Epidermal melanocyte (primary cell): ENCODE measurements around the gene SH3BGRL3.
A peak's percentile ranks its signal among the peaks of the same experiment; 100 is the strongest.
"Not testable (repeated sequence)": the region's sequence is repeated elsewhere in the genome, so short reads cannot be mapped to it uniquely, and the experiment has no call there.

Experiments
- DNase-seq: peaks from one replicate; pipeline ENCODE4 v3.0.0; 2011; ENCODE audit warnings: low spot score; ENCODE audit not compliant: insufficient read length

Gene SH3BGRL3

DNA sequence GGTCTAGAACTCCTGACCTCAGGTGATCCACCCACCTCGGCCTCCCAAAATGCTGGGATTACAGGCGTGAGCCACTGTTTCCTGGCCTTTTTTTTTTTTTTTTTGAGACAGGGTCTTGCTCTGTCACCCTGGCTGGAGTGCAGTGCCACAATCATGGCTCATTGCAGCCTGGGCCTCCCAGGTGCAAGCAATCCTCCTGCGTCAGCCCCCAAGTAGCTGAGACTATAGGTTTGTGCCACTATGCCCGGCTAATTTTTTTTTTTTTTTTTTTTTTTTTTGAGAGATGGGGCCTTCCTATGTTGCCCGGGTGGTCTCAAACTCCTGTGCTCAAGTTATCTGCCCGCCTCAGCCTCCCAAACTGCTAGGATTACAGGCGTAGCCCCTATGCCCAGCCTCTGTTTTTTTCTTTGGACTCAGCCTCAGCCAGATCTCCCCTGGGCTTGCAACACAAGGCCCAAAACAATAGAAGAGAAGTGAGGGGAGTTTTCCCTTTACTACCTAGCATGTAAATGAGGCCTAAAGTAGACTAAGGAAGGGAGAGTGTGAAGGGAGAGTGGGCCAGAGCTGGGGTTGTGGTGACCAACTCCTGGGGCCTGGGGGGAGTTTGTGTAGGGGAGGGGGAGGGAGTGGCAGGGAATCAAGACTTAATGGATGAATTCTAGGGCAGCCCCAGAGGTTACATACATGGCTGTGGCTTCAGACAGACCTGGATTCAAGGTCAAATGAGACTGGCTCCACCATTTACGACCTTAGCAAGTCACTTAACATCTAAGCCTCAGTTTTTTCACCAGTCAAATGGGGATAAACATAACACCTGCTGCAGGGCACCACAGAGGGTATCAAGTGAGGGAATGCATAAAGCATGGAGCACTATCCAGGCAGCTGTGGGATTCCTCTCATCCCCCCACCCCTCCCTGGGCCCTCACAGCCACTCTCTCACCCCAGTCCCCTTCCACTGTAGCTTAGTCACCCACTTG, 36.3 kb downstream of the SH3BGRL3 start:
- DNase-seq = no peak

DNA sequence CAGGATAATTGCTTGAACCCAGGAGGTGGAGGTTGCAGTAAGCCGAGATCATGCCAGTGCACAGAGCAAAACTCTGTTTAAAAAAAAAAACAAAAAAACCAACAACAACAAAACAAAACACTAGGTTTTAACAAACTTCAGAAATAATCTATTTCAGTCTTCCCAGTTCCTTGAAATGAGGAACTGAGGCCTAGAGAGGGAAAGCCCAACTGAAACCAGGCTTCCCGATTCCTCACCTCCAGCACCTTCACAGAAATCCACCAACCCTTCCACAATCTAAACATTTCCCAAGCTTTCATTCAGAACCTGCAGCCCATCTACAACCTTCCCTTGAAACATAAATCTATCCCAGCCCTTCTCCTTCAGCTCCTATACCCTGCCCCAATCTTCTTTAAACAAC, 37.3 kb downstream of the SH3BGRL3 start:
- DNase-seq = no peak

DNA sequence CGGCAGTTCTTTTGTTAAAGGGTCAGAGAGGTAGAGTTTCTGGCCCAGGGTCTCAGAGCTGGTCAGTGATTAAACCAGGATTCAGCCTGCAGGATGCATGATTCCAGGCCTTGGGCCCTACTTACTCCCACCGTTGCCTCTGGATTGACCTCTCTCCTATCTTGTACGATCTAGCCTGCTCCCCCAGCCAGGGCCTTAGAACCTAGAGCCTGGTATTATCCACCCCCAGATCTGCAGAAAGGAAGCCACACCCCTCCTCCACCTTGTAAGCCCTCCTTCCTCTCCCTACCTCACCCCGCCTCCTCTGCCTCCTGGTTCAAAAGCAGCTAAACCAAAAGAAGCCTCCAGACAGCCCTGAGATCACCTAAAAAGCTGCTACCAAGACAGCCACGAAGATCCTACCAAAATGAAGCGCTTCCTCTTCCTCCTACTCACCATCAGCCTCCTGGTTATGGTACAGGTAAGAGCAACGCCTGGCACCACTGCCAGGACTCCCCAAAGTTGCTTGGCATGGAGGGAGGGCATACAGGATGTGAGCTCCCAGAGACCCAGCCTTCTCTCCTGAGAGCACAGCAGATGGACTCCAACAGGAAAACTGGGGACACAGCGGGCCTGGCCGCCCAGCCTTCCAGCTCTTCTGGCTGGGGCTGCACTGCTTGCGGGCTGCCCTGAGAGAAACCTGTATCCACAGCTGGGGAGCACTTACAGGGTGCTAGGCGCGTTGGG, 37.9 kb downstream of the SH3BGRL3 start, which contains the start of gene CD52:
TSS of gene CD52 (plus strand) at position 347 of the 726 bp plus-strand sequence. CDS start at position 407, 60 bp downstream.
- no peak for DNase-seq

DNA sequence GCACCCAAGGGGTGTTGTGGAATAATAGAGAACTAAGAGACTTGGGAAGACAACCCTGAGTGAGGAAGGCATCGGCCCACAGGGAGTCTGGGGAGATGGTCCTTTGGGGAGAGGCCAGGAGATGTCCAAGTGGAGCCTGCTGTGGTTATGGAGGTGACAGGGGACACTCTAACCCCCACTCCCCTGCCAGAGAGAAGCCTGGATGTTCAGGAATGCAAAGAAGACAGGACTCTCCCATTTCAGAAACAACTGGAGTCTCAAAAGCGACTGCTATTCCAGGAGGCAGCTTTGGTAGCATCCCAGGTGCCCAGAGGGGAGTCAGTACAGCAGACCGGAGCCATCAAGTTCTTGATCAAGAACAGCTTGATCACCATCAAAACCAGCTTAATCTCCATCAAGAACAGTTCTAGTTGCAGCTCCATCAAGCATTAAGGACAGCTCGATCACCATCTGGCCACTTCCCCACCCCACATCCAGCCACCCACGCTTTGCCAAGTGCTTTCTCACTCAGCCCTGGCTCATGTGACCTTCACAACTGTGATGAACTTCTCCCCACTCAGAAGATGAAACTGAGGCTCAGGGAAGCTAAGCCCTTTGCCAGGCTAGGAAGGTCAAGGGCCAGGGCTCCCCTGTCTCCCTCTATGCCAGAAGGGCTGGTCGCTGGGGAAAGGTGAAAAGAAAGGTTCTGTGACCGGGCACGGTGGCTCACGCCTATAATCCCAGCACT, 38.6 kb downstream of the SH3BGRL3 start:
- DNase-seq = no peak

DNA sequence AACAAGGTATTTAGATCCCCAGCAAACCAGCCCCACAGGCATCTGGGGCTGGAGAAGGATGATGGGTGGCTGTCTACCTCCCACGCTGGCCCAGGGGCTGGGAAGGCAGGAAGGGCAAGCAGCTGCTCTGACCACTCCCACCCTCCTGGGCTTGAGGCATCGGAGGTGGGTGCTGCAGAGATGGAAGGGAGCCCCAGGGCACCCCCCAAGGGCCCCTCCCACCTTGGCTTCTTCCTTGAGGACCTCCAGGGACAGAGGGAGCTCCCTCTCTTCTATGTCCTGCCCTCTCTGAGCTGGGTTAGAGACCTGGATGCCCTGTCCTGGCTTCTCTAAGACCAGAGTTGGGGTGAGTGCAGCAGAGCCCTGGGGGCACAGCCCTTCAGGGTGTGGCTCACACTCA, 41.0 kb downstream of the SH3BGRL3 start:
- DNase-seq = no peak

DNA sequence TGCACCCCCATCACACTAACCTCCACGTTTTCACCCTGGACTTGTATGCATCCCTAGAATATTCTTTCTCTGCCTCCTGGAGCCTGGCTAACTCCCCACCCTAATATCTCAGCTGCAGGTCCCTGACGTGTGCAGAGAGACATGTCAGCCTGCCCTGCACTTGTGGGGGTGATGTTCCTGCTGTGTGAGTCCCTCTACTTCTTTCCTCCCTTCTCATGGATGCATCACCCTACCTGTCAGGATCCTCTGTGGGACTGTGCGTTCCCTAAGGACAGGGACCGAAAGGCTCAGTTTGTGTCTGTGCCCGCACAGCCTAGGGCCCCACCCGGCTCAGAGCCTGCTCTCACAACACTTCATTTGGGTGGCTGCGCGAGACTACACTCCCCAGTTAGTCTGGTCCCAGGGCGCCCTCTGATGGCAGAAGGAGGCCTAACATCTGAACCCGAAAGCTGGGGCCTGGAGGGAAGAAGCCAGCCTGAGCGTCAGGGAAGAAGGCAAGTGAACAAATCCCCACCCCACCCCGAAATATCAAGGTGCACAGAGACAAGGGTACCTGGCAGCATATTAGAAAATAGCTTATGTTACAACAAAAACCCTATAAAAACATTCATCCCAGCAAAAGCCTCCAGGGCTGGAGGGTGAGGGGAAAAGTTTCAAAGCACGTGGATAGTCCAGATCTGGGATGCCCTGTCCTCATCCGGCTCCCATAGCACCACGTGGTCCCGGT, 41.6 kb downstream of the SH3BGRL3 start:
- DNase-seq = peak; percentile 91

DNA sequence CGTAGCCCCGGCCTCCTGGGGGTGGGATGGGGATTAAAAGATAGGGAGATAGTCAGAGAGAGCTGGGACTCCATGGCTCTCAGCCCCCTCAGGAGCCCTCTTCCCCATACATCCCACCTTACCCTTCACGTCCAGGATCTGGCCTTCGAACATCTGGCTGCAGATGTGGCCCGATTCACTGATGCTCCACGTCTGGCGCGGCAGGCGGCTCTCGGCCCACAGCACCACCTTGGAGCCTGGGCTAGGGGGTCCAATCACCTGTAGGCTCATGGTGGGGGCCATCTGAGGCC, 42.1 kb downstream of the SH3BGRL3 start:
- DNase-seq = no peak

DNA sequence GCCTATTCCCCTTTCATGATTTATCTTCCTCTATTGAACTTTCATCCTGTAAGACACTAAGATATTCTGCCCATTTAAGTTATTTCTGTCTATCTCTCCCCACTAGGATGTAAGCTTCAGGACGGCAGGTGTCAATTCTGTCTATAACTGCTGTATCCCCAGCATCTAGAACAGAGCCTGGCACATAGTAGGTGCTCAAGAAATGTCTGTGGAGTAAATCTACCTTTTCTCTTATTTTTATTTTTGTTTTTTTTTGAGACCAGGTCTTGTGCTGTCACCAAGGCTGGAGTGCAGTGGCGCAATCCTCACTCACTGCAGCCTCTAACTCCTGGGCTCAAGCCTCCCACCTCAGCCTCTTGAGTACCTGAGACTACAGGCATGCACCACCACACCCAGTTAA, 43.5 kb downstream of the SH3BGRL3 start:
- no peak for DNase-seq

DNA sequence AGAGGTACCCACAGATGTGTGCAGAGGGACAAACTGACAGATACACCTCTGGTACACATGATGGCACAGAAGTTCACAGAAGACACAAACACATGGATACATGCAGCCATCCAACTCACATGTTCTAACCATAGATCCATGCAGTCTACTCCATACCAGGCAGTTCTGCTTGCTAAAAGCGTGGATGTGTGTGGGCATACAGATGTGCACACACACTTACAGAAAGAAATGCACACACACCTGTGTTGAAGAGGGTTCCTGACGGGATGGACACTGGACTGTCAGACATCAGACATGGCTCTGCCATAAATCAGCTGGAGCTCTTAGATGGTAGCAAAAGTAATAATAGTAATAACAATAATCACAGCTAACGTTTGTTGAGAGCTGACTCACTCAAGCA, 44.7 kb downstream of the SH3BGRL3 start:
- DNase-seq = no peak

DNA sequence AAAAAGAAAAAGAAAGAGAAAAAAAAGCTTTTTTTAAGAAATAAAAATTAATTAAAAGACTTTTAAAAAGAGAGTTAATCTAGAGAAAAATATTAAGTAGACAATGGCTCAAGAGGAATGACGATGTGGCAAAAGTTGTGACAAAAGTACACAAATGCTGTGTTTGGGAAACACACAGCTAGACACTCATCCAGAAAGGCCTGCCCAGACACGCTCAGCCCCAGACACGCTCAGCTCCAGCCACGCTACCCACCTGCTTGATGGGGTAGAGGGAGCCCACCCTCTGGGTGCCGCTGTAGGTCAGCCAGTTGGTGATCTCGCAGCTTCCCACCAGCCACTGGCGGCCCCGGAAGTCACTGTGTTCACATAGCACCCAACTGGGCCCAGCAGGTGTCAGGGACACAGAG, 48.1 kb downstream of the SH3BGRL3 start:
- DNase-seq = no peak

DNA sequence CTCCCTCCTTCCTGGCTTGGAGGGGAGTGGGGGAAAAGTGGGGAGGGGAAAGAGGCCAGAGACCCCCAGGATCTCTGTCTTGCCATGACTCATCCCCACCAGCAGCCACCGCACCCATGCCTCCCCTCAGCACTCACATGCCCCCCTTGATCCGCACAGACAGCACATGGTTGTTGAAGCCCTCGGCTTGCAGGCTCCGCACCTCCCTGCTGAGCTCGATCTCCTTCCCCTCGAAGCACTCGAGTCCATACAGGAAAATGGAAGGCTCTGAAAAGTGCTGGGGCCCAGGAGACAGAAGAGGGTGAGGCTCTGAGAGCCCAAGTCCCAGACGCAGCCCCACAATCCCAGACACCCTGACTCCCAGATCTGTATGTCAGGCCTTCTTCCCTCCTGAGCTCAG, 48.7 kb downstream of the SH3BGRL3 start:
- no peak for DNase-seq

DNA sequence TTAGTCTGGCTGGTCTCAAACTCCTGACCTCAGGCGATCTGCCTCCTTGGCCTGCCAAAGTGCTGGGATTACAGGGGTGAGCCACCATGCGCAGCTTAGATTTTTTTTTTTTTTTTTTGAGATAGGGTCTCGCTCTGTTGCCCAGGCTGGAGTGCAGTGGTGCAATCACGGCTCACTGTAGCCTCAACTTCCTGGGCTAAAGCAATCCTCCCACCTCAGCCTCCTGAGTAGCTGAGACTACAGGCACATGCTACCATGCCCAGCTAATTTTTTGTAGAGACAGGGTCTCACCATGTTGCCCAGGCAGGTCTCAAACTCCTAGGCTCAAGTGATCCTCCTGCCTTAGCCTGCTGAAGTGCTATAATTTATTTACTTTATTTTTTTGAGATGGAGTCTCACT, 49.5 kb downstream of the SH3BGRL3 start:
- DNase-seq = not testable (repeated sequence)

DNA sequence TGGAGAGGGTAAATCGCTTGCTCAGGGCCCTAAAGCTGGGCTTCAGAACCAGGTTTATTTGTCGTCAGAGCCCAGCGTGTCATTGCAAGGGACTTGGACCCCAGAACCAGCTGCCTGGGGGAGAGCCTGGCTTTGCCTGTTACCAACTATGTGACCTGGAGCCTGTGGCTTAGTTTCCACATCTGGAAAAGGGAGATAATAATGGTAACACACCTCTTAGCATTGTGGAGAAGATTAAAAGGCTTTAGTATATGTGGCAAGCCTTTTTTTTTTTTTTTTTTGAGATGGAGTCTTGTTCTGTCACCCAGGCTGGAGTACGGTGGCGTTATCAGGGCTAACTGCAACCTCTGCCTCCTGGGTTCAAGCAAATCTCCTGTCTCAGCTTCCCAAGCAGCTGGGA, 50.4 kb downstream of the SH3BGRL3 start:
- no peak for DNase-seq
